NCI-H1436 treated with DMSO at 0.1 percent for 48 hours (cell line): ENCODE results near the gene MFRP.
"Not testable (repeated sequence)": the region's sequence is repeated elsewhere in the genome, so short reads cannot be mapped to it uniquely, and the experiment has no call there.

Experiments used
- DNase-seq: peaks from one replicate; lab custom pipeline; 2025; lab: John Stamatoyannopoulos, UW

MFRP gene

DNA sequence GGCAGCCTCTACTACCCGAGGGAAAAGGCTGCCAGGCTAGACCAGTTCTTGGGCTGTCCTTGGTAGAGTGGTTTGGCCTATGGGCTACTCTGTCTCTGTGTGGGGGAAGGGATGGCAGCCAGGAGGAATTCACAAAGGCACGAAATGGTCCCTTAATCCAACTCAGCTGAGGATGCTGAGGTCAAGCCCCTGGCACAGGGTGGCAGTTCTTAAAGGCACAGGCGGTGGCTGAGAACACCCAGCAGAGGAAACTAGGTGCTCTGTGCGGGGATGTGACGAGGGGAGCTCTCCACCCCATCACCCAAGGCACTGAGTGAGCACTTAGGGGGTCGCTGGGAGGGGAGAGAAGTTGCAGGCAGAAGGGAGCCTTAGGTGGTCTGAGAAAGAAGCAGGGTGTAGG lies at the start of gene MFRP:
TSS of gene MFRP (minus strand) at position 101 of the 400 bp plus-strand sequence. CDS start 192 bp downstream, outside the sequence.
- DNase-seq = no peak

DNA sequence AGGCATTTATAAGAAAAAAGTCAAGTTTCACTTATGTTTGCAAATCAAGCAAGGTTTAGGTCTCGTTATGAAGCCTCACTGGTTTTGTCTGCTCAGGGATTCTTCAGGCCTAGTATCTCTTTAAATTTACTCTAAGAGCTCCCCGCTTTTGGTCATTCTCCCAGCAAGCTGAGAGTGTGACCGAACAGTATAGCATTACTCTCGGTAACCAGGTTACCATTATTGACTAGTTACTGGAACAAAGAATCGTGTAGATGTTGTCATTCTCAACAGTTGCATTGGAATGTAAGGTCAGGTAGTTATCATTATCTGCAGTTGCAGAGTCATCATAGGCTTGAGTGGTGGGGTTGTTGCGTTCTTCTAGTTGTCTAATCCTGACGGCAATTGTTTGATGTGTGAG lies 44.8 kb upstream of the MFRP start:
- no peak for DNase-seq

DNA sequence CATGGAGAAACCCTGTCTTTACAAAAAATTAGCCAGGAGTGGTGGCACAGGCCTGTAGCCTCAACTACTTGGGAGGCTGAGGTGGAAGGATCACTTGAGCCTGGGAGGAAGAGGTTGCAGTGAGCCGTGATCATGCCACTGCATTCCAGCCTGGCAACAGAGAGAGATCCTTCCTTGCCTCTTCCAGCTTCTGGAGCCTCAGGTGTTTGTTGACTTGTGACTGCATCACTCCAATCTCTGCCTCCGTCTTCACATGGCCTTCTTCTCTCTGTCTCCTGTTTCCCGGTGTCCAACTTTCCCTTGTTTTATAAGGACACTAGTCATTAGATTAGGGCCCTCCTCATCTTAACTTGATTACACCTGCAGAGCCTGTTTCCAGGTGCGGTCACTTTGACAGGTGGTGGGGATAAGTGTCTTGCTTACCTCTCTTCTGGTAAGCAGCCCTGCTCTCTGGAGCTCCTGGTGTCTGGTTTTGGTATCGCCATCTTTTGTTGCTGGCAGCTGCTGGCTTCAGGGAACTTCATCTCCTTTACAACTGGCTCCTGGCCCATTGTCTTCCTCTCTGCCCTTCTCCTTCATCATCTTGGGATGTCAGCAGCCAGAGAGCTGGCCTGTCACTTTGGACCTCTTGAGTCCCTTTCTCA lies 43.2 kb upstream of the MFRP start:
- no peak for DNase-seq

DNA sequence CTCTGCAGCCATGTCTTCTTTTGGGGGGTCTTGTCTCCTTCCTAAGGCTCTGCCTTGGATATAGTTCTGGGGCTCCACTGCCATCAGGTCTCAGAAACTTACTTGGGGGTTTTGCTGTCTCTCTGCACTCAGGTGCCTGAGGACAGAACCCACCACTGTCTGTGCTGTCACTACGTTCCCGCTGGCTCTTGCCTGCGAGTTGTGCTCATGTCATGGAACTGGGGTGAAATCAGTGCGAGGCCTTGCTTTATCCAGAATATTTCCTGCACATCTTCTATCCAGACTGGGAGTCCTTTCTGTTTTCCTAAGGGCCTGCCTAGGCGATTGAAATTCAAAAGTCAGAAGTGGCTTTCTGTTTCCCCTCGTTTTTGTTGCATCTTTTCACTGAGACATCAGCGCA lies 41.6 kb upstream of the MFRP start:
- no peak for DNase-seq

DNA sequence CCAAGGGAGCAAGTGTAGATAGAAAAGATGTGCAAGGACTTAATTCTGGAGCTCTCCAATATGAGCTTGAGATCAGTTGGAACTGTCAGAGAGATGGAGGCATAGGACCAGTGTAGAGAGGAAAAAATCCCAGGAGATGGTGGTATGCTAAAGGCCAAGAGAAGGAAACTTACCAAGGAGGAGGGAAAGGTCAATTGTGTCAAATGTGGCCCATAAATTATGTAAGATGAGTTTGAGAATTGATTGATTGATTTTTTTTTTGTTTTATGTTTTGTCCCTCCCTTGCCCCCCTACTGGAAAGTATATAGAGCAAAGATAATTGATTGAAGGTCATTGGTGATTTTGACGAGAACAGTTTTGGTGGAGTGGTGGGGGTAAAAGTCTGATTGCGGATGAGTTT lies 37.8 kb upstream of the MFRP start:
- no peak for DNase-seq

DNA sequence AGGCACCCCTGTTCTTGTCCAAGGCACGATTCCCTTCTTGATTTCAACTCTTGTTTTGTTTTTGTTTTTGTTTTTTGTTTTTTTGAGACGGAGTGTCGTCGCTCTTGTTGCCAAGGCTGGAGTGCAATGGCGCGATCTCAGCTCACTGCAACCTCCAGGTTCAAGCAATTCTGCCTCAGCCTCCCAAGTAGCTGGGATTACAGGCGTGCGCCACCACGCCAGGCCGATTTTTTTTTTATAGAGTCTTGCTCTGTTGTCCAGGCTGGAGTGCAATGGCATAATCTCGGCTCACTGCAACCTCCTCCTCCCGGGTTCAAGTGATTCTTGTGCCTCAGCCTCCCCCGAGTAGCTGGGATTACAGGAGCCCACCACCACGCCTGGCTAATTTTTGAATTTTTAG lies 36.0 kb upstream of the MFRP start:
- DNase-seq = not testable (repeated sequence)

DNA sequence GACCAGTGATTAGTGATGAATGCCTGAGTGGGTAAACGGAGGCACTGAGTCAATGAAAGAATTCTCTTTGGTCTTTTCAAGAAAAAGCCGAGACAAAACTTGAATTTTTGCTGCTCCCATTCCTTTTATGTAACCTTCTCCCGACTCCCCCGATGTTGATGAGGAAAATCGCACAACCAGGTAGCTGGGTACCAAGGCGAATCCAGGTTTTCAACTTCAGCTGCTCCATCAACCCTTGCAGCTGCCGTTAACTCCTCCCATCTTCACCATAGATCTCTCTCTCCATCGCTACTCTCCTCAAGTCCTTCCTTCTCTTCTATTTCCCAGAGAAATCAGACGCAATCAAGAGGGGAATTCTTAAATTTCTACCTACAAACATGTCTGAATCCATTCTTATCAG lies 35.6 kb upstream of the MFRP start:
- no peak for DNase-seq

DNA sequence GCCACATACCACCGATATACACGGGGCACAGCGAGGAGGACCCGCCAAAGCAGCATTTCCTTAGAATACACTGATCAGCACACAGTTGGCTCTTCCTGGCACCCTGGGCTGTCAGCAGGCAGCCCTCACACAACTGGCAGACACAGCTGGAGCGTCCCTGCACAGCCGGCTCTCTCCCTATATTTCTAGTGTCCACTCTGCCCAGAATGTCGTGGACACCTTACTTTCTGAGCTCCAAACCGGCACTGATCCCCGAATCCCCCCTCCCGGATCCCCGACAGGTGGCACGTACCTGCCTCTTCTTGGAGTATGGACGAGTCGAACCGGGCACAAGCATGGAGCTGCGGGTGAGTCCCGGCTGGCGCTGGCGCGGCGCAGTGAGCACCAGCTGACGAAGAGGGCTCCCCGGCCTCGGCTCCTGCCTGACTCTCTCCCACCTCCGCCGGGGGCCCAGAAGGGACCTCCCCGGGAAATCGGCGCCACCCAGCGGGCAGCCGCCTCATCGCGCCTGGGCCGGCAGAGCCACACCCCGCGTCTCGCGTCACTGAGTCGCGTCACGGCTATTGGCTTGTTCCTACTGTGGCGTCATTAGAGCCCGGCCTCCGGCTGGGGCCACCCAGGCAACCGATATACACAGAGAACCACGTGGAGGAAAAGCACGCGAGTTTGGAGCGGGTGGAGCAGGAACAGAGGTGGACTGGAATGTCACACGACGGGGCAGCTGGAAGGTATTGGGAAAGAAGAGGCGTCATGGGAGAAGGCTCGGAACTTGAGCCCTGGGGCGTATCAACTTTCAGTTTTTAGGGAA lies 34.9 kb upstream of the MFRP start, which contains the start of gene USP2:
TSS of gene USP2 (minus strand) at position 510 of the 808 bp plus-strand sequence. CDS start 8,210 bp downstream, outside the sequence.
- DNase-seq = peak; percentile 71

DNA sequence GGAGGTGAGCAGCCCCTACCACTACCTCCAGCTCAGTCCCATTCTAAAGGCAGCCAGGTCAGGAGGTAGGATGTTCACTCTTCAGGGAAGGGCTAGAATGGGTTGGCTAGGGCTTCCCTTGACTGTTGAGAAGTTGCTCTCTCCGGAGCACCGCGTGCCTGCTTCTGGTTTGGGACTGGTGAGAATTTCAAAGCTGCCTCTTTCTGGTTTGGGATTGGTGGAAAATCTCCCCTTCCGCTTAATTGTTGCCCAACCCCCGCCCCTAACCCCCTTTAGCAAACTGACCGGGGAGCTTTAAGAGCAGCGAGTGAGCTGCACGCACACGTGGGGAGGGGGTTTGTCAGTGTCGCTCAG lies 34.3 kb upstream of the MFRP start:
- DNase-seq = no peak

DNA sequence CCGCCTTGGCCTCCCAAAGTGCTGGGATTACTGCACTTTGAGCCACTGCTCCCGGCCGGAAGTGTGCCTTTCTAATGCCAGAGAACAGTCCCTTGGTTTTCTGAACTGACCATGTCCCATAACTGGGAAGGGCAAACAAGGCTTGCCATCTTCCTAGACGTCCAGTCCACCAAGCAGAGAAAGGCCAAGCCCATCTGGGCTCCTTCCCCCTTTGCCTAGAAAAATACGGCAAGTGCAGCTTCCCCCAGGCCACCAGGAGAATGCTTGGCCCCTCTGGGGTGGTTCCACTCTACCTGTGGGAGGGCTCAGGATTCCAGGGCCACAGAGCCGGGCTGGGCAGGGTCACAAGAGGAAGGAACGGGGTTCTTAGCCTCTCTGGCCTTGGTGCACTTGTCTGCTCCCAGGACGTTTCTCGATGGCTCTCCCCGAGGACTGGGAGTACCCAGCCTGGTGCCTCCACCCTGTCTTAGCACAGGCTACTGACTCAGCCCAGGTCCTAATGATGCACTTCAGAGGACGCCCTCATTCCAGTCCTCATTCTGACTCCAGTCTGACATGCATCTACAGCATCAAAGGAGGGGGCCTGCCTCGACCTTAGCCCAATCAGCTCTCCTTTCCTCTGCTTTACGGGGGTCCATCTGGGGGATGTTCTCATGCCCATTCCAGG lies 33.8 kb upstream of the MFRP start:
- DNase-seq = no peak

DNA sequence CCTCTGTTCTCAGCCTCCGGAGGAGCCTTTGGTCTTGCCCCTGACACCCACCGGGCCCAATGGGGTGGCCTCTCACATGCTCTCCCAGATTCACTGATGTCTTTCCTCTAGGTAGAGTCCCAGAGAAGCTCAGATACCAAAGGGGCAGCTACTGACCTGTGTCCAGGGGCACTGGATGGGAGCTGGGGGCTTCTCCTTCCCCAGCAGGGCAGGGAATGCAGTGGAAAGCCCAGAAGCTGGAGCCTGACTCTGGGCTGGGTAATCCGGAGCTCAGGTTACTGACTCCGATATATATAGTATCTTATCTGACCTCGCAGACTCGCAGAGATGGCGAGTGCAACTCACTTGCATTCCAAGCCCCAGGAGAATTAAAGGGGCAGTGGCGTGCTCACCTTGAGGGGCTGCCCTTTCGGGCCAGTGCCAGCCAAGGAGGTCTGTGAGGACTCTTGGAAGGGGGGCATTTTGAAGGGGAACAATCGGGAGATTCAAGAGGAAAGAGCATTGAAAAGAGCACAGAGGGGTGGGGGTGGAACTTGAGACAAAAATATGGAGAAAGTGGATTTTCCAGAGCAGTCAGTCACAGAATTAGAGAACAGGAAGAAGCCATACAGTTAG lies 32.5 kb upstream of the MFRP start:
- DNase-seq = no peak

DNA sequence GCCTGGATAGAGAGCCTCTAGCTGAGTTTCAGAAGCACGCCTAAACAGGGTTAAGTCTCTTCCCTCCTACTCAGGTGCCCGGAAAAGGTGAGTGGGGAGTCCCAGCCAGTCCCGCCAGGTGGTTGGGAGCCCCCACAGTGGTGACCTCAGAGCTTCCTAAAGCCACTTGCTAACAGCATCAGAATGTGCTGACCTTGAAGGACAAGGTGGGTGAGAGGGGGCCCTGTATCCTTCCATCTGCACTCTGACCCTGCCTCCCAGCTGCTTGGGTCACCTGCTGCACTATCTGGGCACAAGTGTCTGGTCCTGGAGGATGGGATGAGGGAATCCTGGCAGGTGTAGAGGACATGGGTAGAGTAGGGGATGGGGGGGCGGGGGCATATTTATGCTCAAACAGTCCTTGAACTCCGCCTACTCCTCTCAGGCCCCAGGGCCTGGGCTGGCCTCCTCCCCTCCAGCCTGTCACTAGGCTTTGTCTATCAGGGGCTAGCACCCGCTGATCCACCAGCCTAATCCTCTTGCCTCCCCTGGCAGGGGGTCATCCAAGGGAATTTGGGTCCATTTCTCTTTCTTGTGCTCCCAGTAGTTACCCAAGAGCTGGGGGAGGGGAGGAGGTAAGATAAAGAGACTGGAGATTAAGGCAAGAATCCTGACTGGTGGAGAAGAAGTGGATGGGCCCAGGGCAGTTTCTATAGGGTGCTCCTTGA lies 31.6 kb upstream of the MFRP start:
- no peak for DNase-seq

DNA sequence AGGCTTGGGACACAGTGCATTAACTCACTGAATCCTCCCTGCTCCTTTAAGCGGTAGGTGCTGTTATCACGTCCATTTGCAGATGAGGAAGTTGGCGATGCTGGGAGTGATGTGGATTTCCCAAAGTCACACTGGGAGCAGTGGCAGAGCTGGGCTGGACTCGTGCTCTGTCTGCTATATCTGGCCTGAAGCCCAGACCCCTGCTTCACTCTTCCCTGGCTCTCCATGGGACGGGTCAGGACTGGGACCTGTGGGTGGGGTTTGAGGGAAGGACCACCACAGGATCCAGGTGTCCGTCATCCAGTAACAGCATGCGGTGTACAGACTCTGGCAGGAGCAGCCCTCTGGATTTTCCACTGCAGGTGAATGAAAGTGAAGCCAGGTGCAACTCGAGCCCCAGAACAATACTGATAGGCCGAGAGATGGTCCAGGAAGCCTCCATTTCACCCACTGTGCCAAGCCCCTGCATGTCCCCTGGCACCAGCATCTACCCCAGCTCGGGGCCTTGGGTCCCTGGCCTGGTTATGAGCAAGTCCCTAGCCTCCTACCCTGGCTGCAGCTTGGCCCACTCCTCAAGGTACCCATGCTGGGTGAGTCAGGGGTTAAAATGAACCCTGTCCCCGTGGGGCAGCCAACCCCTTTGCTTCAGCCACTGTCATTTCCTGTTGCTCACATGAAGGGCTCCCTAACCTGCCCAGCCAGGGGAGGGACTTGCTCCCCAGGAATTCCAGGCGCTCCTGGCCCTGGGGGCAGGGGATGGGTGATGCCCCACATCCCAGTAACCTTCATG lies 30.8 kb upstream of the MFRP start:
- DNase-seq = no peak

DNA sequence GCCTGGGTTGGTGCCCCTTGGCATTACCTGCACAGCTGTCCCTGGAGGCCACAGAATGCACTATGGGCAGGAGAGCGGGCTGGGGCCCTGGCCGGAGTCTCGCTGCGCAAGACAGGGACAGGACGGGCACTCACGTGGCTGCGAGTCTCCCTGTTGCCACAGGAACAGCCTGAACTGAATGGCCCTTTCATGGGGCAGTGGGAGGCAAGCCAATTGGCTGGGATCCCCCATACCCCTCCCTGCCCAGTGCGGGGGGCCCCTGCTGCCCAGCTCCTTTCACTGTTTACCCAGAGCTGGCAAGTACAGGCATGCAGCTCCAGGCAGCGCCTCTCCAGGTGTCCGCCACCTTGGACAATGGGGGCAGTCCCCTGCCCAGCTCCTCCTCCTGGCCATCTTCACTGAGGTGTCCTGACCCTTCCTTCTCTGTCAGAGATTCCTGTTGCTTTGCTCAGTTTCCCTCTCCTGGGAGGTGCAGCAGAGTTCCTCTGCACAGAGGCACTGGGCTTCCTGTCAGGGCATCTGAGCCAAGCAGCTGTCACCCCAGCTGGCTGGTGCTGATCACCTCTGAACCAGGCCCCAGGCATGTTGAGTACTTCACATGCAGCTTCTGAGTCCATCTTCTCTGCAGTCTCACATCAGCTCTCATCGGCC lies 29.8 kb upstream of the MFRP start:
- no peak for DNase-seq

DNA sequence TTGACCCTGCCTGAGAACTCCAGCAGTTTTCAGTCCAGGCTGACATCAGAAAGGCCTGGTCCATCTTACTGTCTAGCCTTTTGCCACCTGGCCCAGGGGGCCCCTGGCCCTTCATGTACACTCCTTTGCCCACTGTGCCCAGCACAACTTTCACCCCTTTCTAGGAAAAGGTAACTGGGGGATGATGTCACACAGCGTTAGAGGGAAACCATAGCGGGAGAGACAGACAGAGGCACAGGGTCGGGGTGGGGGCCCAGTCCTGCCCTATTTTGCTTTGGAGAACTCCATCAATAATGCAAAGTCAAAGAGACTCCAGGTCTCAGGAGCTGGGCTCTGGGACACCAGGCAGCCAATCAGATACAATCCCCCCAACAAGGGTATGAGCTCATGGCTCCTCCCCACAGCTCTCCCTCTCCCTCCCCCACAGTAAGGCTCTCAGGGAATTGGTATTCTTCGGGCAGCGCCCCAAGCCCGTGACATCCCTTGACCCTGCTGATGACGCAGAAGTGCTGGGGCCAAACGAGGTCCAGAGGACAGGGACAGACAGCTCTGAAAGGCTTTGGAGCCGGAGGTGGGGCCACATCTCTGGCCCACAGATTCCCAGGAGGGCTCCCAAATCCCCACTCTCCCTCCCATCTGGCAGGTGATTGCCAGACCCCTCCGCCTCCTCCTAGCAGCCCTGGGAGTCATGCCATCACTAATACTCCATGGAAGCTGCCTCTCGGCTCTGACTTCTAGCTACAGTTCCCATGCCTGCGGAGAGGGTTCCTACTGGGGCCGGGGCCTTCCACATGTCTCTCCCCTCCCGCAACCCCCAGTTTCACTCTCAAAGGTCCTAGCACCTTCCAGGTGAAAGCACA lies 29.1 kb upstream of the MFRP start:
- no peak for DNase-seq

DNA sequence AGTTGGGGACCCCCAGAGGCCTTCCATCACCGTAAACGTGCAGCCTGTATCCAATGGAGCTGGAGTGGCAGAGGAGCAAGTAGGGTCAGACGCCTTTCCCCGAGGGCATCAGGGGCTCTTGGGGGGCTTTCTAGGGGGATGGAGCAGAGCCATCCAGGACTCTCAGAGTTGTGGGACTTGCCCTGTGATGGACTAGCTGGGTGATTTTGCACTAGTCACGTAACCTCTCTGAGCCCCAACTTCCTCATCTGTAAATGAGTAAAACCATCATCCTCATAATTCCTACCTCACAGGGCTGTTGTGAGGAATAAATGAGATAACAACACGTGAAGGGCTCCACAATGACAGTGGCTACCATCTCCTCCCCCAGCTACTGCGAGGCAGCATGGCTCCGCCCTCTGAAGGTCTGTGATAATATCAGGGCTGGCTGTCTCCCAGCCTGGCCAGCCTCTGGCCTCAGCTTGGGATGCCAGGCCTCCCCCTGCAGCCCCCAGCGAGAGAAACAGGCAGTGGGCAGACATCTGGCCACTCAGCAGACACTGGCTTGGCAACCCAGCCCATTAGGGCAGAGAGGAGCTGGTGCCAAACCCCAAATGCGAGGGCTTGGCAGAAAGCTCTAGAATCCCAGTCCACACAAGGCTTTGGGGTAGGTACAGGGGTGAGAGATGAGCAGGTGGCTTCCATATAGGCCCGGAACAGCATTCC lies 28.3 kb upstream of the MFRP start:
- DNase-seq = no peak

DNA sequence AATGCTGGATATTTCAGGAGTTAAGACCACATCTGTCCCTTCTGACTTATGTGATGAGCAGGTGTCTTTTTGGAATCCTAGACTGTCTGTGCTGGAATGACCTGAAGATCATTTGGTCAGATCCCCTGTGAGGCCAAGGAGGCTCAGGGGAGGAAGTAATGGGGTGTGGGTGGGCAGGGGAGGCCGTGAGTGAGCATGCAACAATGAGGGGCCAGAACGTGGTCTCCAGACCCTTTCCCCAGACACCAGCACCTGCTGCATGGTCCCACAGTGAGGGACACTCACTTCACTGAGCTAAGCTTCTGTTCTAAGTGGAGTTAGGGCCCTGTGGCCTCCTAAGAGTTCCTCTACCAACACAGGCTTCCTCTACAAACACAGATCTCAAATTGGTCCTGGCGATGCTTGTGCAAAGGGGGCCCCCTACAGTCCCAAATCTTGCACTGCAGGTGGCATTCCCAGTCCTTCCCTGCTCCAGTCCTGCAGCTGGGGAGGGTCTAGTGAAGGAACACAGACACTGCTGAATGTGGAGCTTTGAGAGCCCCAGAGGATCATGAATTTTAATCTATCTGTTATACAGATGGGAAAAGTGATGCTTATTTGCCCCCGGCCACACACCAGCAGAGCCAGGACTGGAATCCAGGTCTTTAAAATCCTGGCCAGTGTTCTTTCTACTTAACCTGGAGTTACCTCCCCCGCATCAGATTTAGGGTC lies 27.6 kb upstream of the MFRP start:
- DNase-seq = no peak
